ENCODE results near the gene TPSAB1. TPM values are rescaled to one million over a fixed set of nuclear protein-coding genes. Genes with fewer than 3 reads are reported as not detected.

TPSAB1 gene
- total RNA-seq: not detected in 2 replicates

DNA sequence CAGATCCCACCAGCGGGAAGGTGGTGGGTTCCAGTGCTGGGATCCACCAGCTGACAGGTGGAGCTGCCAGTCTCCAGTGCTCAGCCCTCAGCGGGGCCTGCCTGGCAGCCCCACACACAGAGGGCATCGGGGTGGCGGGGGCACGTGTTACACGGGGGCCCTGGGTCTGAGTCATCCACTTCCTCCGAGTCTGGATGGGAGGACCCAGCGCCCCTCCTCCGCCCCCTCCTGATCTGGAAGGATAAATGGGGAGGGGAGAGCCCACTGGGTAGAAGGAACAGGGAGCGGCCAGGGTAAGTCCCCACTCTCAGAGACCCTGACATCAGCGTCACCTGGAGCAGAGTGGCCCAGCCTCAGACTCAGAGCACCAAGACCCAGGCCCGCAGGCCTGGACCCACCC is at the start of gene TPSAB1:
TPSAB1 (plus strand) TSS at position 270 of the 400 bp plus-strand sequence. CDS start 234 bp downstream, outside the sequence.

DNA sequence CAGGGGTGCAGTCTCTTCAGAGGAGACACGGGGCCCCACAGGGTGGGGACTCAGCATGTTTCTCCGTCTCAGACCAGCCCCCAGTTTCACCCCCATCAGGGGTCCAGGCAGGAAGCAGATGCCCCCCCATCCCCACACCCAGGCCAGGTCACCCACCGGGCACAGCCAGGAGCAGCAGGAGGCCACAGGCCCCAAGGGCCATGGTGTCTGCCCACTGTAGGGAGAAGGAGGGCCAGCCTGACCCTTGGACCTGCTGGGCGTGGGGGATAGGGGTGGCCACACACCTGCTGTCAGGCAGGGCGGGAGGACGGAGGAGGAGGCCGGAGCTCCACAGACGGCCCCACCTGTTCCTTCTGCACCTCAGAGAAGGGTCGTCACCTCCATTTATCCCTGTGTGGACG is 15.5 kb upstream of the TPSAB1 start, which contains the start of gene TPSG1:
TPSG1 (minus strand) TSS at position 218 of the 401 bp plus-strand sequence; CDS start at position 202, 16 bp downstream.

DNA sequence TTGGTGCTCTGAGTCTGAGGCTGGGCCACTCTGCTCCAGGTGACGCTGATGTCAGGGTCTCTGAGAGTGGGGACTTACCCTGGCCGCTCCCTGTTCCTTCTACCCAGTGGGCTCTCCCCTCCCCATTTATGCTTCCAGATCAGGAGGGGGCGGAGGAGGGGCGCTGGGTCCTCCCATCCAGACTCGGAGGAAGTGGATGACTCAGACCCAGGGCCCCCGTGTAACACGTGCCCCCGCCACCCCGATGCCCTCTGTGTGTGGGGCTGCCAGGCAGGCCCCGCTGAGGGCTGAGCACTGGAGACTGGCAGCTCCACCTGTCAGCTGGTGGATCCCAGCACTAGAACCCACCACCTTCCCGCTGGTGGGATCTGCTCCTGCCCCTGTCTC is 10.4 kb upstream of the TPSAB1 start, which contains the start of gene TPSB2:
TPSB2 (minus strand) TSS at position 101 of the 387 bp plus-strand sequence. CDS start 233 bp downstream, outside the sequence.

DNA sequence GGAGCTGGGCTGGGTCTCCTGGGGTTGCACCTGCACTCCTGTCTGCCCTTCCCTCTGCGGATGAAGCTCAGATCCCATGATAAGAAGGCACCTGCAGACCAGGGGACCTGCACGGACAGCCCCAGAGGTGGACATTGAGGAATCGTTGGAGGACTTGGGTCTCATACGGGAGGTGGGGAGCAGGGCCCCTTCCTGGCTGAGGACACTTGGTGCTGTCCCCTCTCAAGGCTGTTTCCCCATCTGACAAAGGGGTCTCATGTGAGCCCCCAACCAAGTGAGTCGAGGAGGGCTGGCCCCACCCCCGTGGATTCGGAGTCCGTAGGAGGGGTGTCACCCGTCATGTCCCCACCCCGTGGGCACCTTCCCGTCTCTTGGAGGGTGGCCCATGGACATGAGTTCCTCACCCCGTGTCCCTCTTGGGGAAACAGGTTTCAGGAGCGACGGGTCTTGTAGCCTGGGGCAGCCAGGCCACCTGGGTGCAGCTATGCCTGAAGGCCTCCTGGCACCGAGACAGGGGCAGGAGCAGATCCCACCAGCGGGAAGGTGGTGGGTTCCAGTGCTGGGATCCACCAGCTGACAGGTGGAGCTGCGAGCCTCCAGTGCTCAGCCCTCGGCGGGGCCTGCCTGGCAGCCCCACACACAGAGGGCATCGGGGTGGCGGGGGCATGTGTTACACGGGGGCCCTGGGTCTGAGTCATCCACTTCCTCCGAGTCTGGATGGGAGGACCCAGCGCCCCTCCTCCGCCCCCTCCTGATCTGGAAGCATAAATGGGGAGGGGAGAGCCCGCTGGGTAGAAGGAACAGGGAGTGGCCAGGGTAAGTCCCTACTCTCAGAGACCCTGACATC is 15.0 kb downstream of the TPSAB1 start, which contains the start of gene TPSD1:
TPSD1 (plus strand) TSS at position 794 of the 847 bp plus-strand sequence. CDS start 212 bp downstream, outside the sequence.

Other genes starting within 250 kb of the TPSAB1 start
- not detected in 2 replicates for gene SSTR5, start 168.0 kb upstream of the TPSAB1 start, total RNA-seq
- not detected in 2 replicates for gene C1QTNF8, start 144.5 kb upstream of the TPSAB1 start, total RNA-seq
- gene CACNA1H, start 87.6 kb upstream of the TPSAB1 start, total RNA-seq: 1.6 and 3.3 TPM in 2 replicates
- 0.15 TPM in 1 of 2 replicates, not detected in the other for gene TPSG1, start 15.4 kb upstream of the TPSAB1 start, total RNA-seq
- not detected in 2 replicates for gene TPSB2, start 10.5 kb upstream of the TPSAB1 start, total RNA-seq
- gene TPSD1, start 15.4 kb downstream of the TPSAB1 start, total RNA-seq: not detected in 2 replicates
- gene UBE2I, start 68.9 kb downstream of the TPSAB1 start, total RNA-seq: 66.5 and 79.5 TPM in 2 replicates
- 0.15 and 0.37 TPM in 2 replicates for gene BAIAP3, start 92.9 kb downstream of the TPSAB1 start, total RNA-seq
- 77.4 and 85.3 TPM in 2 replicates for gene TSR3, start 111.2 kb downstream of the TPSAB1 start, total RNA-seq
- gene GNPTG, start 111.2 kb downstream of the TPSAB1 start, total RNA-seq: 68.6 and 69.3 TPM in 2 replicates
- gene UNKL, start 174.0 kb downstream of the TPSAB1 start, total RNA-seq: 18.3 and 25.6 TPM in 2 replicates
- 9.3 and 10.5 TPM in 2 replicates for gene UQCC4, start 180.0 kb downstream of the TPSAB1 start, total RNA-seq
- gene PERCC1, start 190.4 kb downstream of the TPSAB1 start, total RNA-seq: not detected in 2 replicates
- gene CCDC154, start 203.9 kb downstream of the TPSAB1 start, total RNA-seq: 0.39 TPM in 1 of 2 replicates, not detected in the other
- gene CLCN7, start 234.3 kb downstream of the TPSAB1 start, total RNA-seq: 44.9 and 50.0 TPM in 2 replicates
- 0.37 TPM in 1 of 2 replicates, not detected in the other for gene PTX4, start 248.2 kb downstream of the TPSAB1 start, total RNA-seq